ENCODE results near the gene MED12L. TPM values are rescaled to one million over a fixed set of nuclear protein-coding genes. Genes with fewer than 3 reads are reported as not detected.

MED12L gene
- total RNA-seq, 4 donors from 2014 or later: 0.09 to 3.3 (median 0.13) TPM; not detected in 1

- H3K27me3 ChIP-seq: no peaks in the 10 kb centered on the region
- TF ChIP-seq, protein P1, sequence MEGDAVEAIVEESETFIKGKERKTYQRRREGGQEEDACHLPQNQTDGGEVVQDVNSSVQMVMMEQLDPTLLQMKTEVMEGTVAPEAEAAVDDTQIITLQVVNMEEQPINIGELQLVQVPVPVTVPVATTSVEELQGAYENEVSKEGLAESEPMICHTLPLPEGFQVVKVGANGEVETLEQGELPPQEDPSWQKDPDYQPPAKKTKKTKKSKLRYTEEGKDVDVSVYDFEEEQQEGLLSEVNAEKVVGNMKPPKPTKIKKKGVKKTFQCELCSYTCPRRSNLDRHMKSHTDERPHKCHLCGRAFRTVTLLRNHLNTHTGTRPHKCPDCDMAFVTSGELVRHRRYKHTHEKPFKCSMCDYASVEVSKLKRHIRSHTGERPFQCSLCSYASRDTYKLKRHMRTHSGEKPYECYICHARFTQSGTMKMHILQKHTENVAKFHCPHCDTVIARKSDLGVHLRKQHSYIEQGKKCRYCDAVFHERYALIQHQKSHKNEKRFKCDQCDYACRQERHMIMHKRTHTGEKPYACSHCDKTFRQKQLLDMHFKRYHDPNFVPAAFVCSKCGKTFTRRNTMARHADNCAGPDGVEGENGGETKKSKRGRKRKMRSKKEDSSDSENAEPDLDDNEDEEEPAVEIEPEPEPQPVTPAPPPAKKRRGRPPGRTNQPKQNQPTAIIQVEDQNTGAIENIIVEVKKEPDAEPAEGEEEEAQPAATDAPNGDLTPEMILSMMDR (IDR thresholded peaks at IDR 0.05): no peak
- TF ChIP-seq POLR2A (IDR thresholded peaks at IDR 0.05): no peak
- DNase-seq: no peak
- no peaks in the 10 kb centered on the region for H3K36me3 ChIP-seq
- H3K9me3 ChIP-seq: no peaks in the 10 kb centered on the region
- no peak overlapping the region for H3K4me3 ChIP-seq
- peak overlapping the region in 2 of 4 donors; percentile 42 to 69 for H3K27ac ChIP-seq
- no peaks in the 10 kb centered on the region for H3K4me1 ChIP-seq
Measured at GRCh38 chr3:151262871-151263525, 177.5 kb downstream of the MED12L start.

DNA sequence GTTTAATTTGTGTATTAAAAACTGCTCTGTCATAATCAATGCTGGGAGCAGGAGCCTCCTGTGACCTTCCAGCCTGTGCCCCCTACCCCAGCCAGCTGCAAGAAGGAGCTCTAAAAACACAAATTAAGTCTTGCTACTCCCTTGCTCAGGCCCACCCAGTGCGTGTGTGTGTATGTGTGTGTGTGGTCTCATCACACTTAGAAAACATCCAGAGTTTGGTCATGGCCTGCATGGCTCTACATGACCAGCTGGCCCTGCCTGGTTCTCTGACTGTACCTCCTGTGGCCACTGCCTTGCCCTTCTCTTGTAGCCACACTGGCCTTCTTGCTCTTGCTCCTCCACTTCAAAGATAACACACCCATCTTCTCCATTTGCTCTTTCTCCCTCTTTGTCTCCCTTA, 179.1 kb downstream of the MED12L start:
- no peaks in the 10 kb centered on the region for H3K9me3 ChIP-seq
- TF ChIP-seq, protein P1 (IDR thresholded peaks at IDR 0.05): no peak
- TF ChIP-seq POLR2A (IDR thresholded peaks at IDR 0.05): no peak
- peak overlapping the region in 3 of 4 donors; percentile 32 to 69 (median 49) for H3K27ac ChIP-seq
- no peaks in the 10 kb centered on the region for H3K4me1 ChIP-seq
- DNase-seq: no peak
- no peaks in the 10 kb centered on the region for H3K27me3 ChIP-seq
- H3K4me3 ChIP-seq: no peak overlapping the region
- H3K36me3 ChIP-seq: no peaks in the 10 kb centered on the region

GRCh38 chr3:151265166-151265565, 179.7 kb downstream of the MED12L start:
- H3K4me1 ChIP-seq: no peaks in the 10 kb centered on the region
- peak overlapping the region in 2 of 4 donors; percentile 49 to 69 for H3K27ac ChIP-seq
- no peak for DNase-seq
- TF ChIP-seq POLR2A (IDR thresholded peaks at IDR 0.05): no peak
- TF ChIP-seq, protein P1 (IDR thresholded peaks at IDR 0.05): no peak
- no peaks in the 10 kb centered on the region for H3K27me3 ChIP-seq
- H3K36me3 ChIP-seq: no peaks in the 10 kb centered on the region
- H3K4me3 ChIP-seq: no peak overlapping the region
- H3K9me3 ChIP-seq: no peaks in the 10 kb centered on the region

- DNase-seq: peak in 2 of 3 donors; percentile 53 to 77
- H3K27me3 ChIP-seq: no peaks in the 10 kb centered on the region
- no peaks in the 10 kb centered on the region for H3K36me3 ChIP-seq
- peak overlapping the region in 2 of 4 donors; percentile 49 to 69 for H3K27ac ChIP-seq
- no peak overlapping the region for H3K4me3 ChIP-seq
- no peak for TF ChIP-seq POLR2A (IDR thresholded peaks at IDR 0.05)
- TF ChIP-seq, protein P1 (IDR thresholded peaks at IDR 0.05): no peak
- no peaks in the 10 kb centered on the region for H3K9me3 ChIP-seq
- H3K4me1 ChIP-seq: no peaks in the 10 kb centered on the region
Measured at GRCh38 chr3:151265866-151266265, 180.4 kb downstream of the MED12L start.

DNA sequence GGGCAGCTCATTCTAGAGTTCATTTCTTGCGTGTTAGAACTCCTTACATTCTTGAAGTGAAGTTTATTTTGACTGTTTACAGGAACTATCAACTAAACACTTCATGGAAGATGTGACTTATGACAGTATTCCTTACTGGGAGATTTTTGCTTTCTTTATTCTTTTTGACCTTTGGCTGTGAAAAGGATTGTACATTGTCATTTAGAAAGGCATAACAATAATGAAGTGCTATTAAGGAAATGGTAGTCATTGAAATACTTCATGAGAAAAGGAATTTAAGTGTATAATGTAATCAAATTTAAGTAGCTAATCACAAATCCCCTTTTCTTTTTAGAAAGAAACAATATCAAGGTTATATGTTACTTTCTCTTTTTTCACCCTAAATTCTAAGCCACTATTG, 181.6 kb downstream of the MED12L start:
- Histone ChIP-seq H3K27ac (peak overlapping the region in 2 of 4 donors; percentile 22 to 69), H3K36me3 (no peaks in the 10 kb centered on the region), H3K9me3 (no peaks in the 10 kb centered on the region), H3K4me3 (no peak overlapping the region), H3K4me1 (no peaks in the 10 kb centered on the region), H3K27me3 (no peaks in the 10 kb centered on the region)
- TF ChIP-seq POLR2A (IDR thresholded peaks at IDR 0.05): no peak
- TF ChIP-seq, protein P1 (IDR thresholded peaks at IDR 0.05): no peak
- no peak for DNase-seq

Measured in Peyer's patch (tissue), 4 donors.